GM12875 (cell line): Measurements from ENCODE around the gene LNPEP.

Experiments used
- H3K4me3 ChIP-seq: one replicate; pipeline ENCODE4 v1.5.1; 2011; ENCODE audit warnings: low read depth, low read length, control low read depth
- TF ChIP-seq, protein P1 (sequence below): IDR thresholded peaks from 2 replicates; pipeline ENCODE4 v1.5.1; 2011; ENCODE audit warnings: low read depth, mild to moderate bottlenecking, control low read depth, inconsistent platforms, low read length, moderate library complexity, borderline replicate concordance; ENCODE audit not compliant: insufficient read depth

The LNPEP gene

DNA sequence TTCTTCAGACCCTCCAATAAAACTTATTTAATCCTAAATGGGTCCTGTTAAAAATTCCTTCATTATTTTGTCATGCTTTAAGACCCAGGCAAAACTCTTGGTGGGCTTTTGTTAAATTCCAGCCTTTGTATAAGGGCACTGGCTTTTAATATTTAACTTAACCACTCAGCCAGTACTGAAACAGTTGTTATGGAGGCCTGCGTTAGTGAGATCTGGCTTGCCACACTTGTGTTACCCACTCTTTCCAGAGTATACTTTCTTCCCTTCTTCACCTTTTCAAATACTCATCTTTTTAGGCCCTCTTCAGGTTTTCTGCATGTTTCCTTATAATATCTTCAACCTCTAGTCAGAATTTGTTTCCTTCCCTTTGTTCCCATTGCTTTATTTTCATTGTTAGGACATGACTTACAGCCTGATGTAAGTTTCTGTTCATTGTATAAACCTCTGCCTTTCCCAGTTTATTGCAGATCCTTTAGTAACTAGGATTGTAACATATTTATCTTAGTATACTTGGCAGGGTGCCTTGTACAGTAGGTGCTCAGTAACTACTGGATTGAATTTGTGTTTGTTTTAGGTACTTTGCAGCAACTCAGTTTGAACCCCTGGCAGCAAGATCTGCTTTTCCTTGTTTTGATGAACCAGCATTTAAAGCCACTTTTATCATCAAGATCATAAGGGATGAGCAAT lies 48.8 kb downstream of the LNPEP start:
- H3K4me3 ChIP-seq = no peak overlapping the region
- TF ChIP-seq, protein P1, sequence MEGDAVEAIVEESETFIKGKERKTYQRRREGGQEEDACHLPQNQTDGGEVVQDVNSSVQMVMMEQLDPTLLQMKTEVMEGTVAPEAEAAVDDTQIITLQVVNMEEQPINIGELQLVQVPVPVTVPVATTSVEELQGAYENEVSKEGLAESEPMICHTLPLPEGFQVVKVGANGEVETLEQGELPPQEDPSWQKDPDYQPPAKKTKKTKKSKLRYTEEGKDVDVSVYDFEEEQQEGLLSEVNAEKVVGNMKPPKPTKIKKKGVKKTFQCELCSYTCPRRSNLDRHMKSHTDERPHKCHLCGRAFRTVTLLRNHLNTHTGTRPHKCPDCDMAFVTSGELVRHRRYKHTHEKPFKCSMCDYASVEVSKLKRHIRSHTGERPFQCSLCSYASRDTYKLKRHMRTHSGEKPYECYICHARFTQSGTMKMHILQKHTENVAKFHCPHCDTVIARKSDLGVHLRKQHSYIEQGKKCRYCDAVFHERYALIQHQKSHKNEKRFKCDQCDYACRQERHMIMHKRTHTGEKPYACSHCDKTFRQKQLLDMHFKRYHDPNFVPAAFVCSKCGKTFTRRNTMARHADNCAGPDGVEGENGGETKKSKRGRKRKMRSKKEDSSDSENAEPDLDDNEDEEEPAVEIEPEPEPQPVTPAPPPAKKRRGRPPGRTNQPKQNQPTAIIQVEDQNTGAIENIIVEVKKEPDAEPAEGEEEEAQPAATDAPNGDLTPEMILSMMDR = no peak

DNA sequence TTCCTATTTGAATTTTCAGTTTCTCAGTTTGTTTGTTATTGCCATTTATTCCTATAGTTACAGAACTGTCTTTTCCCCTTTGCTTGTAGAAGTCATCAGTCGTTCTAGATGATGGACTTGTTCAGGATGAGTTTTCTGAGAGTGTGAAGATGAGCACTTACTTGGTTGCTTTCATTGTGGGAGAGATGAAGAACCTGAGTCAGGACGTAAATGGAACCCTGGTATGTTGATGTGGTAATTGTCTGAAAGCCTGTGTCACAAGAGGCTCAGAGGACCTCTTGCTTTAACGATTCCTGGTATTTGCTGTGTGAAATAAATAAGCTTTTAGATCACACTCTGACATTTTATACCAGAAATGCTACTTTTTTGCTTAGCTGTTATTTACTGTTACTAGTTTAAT lies 50.6 kb downstream of the LNPEP start:
- no peak overlapping the region for H3K4me3 ChIP-seq
- TF ChIP-seq, protein P1 = no peak

DNA sequence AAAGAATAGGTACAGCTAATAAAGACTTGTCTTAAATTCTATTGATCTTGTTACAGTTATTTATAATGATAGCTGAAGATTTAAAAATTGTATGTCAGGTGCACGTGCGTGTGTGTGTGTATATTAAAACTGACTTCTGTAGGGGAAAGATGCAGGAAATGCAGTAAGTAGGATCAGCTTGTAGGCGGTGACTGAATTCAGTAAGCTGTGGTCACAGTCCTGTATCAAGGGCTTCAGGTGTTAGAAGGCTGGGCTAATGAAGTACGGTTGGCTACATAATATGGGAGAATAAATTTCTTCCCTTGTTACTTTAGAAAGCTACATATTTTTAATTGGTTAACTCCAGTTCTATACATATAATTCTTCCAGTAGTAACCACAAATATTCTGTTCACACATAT lies 54.2 kb downstream of the LNPEP start:
- H3K4me3 ChIP-seq = no peak overlapping the region
- TF ChIP-seq, protein P1 = no peak

DNA sequence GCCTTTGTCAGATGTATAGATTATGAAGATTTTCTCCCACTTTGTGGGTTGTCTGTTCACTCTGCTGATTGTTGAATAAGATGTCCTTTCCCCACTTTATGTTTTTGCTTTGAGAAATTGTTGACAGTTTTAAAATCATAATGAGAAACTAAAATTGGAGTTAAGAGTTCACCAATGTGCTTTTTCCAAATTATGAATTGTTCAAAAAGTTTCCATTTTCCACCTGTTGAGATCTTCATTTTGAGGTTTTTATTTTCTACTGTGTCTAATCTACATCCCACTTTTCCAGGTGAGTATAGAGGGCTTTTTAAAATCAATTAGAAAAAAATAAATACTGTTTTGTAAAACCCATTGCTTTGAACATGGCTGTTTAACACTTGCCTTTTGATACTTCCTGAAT lies 55.8 kb downstream of the LNPEP start:
- no peak overlapping the region for H3K4me3 ChIP-seq
- TF ChIP-seq, protein P1 = no peak

DNA sequence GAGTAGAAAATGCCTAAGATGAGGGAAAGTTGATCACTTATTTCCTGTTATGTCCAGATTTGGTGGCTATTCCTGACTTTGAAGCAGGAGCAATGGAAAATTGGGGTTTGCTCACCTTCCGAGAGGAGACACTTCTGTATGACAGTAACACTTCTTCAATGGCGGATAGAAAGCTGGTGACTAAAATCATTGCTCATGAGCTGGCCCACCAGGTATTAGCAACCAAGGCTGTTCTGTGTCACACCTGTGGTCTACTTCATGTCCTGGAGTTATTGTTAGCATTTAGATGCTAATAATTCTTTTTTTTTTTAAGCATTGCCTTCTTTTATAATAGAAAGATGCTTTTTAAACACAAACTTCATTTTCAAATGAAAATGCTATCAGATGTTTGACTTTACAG lies 57.9 kb downstream of the LNPEP start:
- TF ChIP-seq, protein P1 = no peak
- H3K4me3 ChIP-seq = no peak overlapping the region

DNA sequence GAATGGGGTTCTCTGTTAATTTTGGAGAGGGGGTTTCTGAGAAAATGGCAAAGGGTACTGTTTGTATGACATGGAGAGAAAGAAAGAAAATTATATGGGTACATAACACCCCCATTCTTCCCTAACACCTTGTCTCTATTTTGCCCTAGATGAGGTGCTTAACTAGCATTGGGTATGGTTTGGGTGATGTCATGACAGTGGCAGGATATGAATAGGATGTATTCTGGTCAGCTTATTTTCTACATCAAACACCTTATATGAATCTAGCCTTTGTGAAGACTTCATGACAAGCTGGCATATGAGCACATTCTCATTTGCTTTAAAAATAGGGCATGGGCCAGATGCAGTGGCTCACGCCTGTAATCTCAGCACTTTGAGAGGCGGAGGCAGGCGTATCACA lies 58.6 kb downstream of the LNPEP start:
- TF ChIP-seq, protein P1 = no peak
- H3K4me3 ChIP-seq = no peak overlapping the region

DNA sequence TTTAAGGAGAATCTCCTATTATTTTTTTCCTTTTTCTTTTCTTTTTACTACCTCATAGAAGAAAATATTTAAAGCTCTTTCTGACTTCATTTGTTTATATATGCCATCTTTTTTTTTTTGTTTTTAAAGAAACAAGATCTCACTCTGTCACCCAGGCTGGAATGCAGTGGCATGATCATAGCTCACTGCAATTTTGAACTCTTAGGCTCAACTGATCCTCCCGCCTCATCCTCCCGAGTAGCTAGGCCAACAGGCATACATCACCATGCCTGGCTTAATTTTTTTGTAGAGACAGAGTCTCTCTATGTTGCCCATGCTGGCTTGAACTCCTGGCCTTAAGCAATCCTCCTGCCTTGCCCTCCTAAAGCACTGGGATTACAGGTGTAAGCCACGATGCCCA lies 59.5 kb downstream of the LNPEP start:
- no peak overlapping the region for H3K4me3 ChIP-seq
- TF ChIP-seq, protein P1 = no peak
